ENCODE data around the gene ITIH4.

- TF ChIP-seq CTCF (IDR thresholded peaks at IDR 0.05) = no peak
- no peak for TF ChIP-seq POLR2AphosphoS5 (IDR thresholded peaks at IDR 0.05)
Measured at GRCh38 chr3:52865994-52866393, 35.5 kb upstream of the ITIH4 start.
